BJ (cell line): ENCODE data around the gene HOXC10. TPM values are rescaled to one million over a fixed set of nuclear protein-coding genes. Genes with fewer than 3 reads are reported as not detected.

Experiments
- CTCF ChIA-PET: fragments of 350-600 bp; formaldehyde crosslinking; extraction: SDS; loops from one replicate; lab custom pipeline; 2021; ENCODE audit warnings: antibody characterized with exemption, inconsistent platforms; lab: Yijun Ruan, JAX
- POLR2A ChIA-PET: fragments of 300-600 bp; sonication (Branson Sonifier 250); formaldehyde crosslinking; extraction: SDS; loops from one replicate; lab custom pipeline; 2021; ENCODE audit warnings: antibody characterized with exemption; lab: Charles Lee
- DNase-seq: peaks from one replicate; pipeline ENCODE4 v3.0.0-alpha.2; 2011; ENCODE audit warnings: low read depth
- H3K27me3 ChIP-seq: 2 replicates; pipeline ENCODE4 v1.6.0; 2011; ENCODE audit warnings: low read length; ENCODE audit not compliant: control insufficient read depth, insufficient read depth
- H3K36me3 ChIP-seq: 2 replicates; pipeline ENCODE4 v1.5.1; 2011; ENCODE audit warnings: low read length; ENCODE audit not compliant: control insufficient read depth, insufficient read depth
- H3K4me3 ChIP-seq: 2 replicates; pipeline ENCODE4 v1.5.1; 2011; ENCODE audit warnings: low read depth, mild to moderate bottlenecking, control low read depth, low read length
- CTCF ChIP-seq: IDR thresholded peaks from 2 replicates; pipeline ENCODE4 v1.5.1; 2011; ENCODE audit warnings: low read depth, mild to moderate bottlenecking, control low read depth, inconsistent platforms, low read length, moderate library complexity; ENCODE audit not compliant: insufficient read depth
- polyA plus RNA-seq: library from polyadenylated mRNA; depleted of rRNA; stranded (reverse); fragments of >200 nt; gene quantifications from 2 replicates; pipeline ENCODE4 v1.2.3, GENCODE V29; 2011

The HOXC10 gene
- polyA plus RNA-seq, 1 experiment = 13.9 TPM

GRCh38 chr12:53956914-53957536 is 27.9 kb upstream of the HOXC10 start:
- CTCF ChIA-PET = interaction anchor here (0.5 to 1.0 kb wide), 2 partner anchors 11 to 75 kb away, joined by 3 read pairs; no protein-coding TSS in a partner anchor
- POLR2A ChIA-PET = no interaction called here
- H3K36me3 ChIP-seq = no peaks in the 10 kb centered on the region
- H3K27me3 ChIP-seq = peaks cover 38% of the 10 kb centered on the region
- no peak for DNase-seq
- H3K4me3 ChIP-seq = no peak overlapping the region
- no peak for TF ChIP-seq CTCF

GRCh38 chr12:53958128-53958527 is 26.8 kb upstream of the HOXC10 start:
- H3K4me3 ChIP-seq = no peak overlapping the region
- ChIA-PET POLR2A (no interaction called here), CTCF (interaction anchor here (1.1 to 1.2 kb wide), 2 partner anchors 27 to 250 kb away, joined by 3 to 5 read pairs; partner anchors contain the start of gene HOXC10)
- peaks cover 27% of the 10 kb centered on the region for H3K27me3 ChIP-seq
- H3K36me3 ChIP-seq = no peaks in the 10 kb centered on the region
- no peak for TF ChIP-seq CTCF
- no peak for DNase-seq

GRCh38 chr12:53959314-53959713 is 25.6 kb upstream of the HOXC10 start:
- Histone ChIP-seq H3K27me3 (peaks cover 20% of the 10 kb centered on the region), H3K36me3 (no peaks in the 10 kb centered on the region), H3K4me3 (no peak overlapping the region)
- TF ChIP-seq CTCF = no peak
- POLR2A ChIA-PET = no interaction called here
- no peak for DNase-seq
- CTCF ChIA-PET = interaction anchor here (0.5 to 1.2 kb wide), 5 partner anchors 26 to 249 kb away, joined by 3 to 5 read pairs (median 3); partner anchors contain the start of gene HOXC10

GRCh38 chr12:53960187-53961024 is 24.5 kb upstream of the HOXC10 start:
- ChIA-PET POLR2A (interaction anchor here (1.0 kb wide), 1 partner anchor 208 kb away, joined by 4 read pairs; no protein-coding TSS in a partner anchor), CTCF (interaction anchor here (0.8 kb wide), 1 partner anchor 217 kb away, joined by 3 read pairs; no protein-coding TSS in a partner anchor)
- TF ChIP-seq CTCF = no peak
- Histone ChIP-seq H3K4me3 (no peak overlapping the region), H3K36me3 (no peaks in the 10 kb centered on the region), H3K27me3 (peaks cover 14% of the 10 kb centered on the region)
- DNase-seq = no peak
